ENCODE results near the gene OPN4.

- TF ChIP-seq CTCF (conservative IDR thresholded peaks at IDR 0.05; ENCODE audit: low read depth, low read length) (no peak), EZH2 (IDR thresholded peaks at IDR 0.05; ENCODE audit: low read length, unreplicated experiment) (no peak)
Observed at GRCh38 chr10:86699541-86699940, 45.2 kb downstream of the OPN4 start.

Measured in PC-3 (cell line).